GM12878 (cell line): ENCODE measurements around the gene COMT. TPM values are rescaled to one million over a fixed set of nuclear protein-coding genes. Genes with fewer than 3 reads are reported as not detected.

Experiments used
- ATAC-seq: fragments of 200-7000 bp; cut with Tn5 transposase; 3 replicates; pipeline ENCODE4 v1.9.1; 2020; ENCODE audit warnings: mild to moderate bottlenecking, moderate library complexity
- BruUV-seq: library from RNA; stranded (reverse); fragments of 400-500 nt; replicated peaks from 2 replicates; lab custom pipeline; 2021; lab: Mats Ljungman, UMichigan
- CTCF ChIA-PET: fragments of 300-600 bp; sonication (Branson Sonifier 250); formaldehyde crosslinking; extraction: SDS; loops from one replicate; lab custom pipeline; 2021; ENCODE audit warnings: inconsistent platforms; lab: Yijun Ruan, JAX
- POLR2A ChIA-PET: fragments of 350-600 bp; formaldehyde crosslinking; extraction: SDS; loops from one replicate; lab custom pipeline; 2021; ENCODE audit warnings: inconsistent platforms; lab: Charles Lee
- RAD21 ChIA-PET: fragments of 300-600 bp; sonication (Branson Sonifier 250); formaldehyde crosslinking; loops from one replicate; lab custom pipeline; 2023; ENCODE audit warnings: antibody characterized with exemption; ENCODE audit not compliant: unreplicated experiment; lab: Charles Lee
- SMC1A ChIA-PET: fragments of 300-600 bp; sonication (Branson Sonifier 250); formaldehyde crosslinking; loops from one replicate; lab custom pipeline; 2023; ENCODE audit not compliant: unreplicated experiment, uncharacterized antibody; lab: Charles Lee
- DNase-seq: peaks from one replicate; pipeline ENCODE4 v3.0.0-alpha.2; 2011; ENCODE audit warnings: low read depth, low spot score
- FAIRE-seq: peaks from 3 replicates; lab custom pipeline; 2011; peaks lifted over from hg19 to GRCh38; lab: Jason Lieb, UNC
- H2AFZ ChIP-seq: 2 replicates; pipeline ENCODE4 v1.6.0; 2011; ENCODE audit warnings: low read depth, low read length, control low read depth; ENCODE audit not compliant: control insufficient read depth
- H3K27ac ChIP-seq: 2 replicates; pipeline ENCODE4 v1.5.1; 2011; ENCODE audit warnings: control low read depth; ENCODE audit not compliant: control insufficient read depth, insufficient read depth
- H3K27me3 ChIP-seq, 2 experiments: replicated peaks in 1 of 2; 2 replicates each; pipeline versions ENCODE4 v1.6.0 to v1.6.1; 2011; ENCODE audit warnings: low read length in 1 of 2; ENCODE audit not compliant: control insufficient read depth in 2 of 2, insufficient read depth in 2 of 2
- H3K36me3 ChIP-seq, 2 experiments: 2 replicates each; pipeline ENCODE4 v1.5.1; 2011; ENCODE audit warnings: low read length in 1 of 2; ENCODE audit not compliant: control insufficient read depth in 2 of 2, insufficient read depth in 2 of 2
- H3K4me1 ChIP-seq: 2 replicates; pipeline ENCODE4 v1.6.1; 2011; ENCODE audit warnings: mild to moderate bottlenecking, low read length, moderate library complexity, mixed read lengths; ENCODE audit not compliant: control insufficient read depth, insufficient read depth
- H3K4me2 ChIP-seq: 2 replicates; pipeline ENCODE4 v1.6.0; 2011; ENCODE audit warnings: control low read depth; ENCODE audit not compliant: control insufficient read depth, insufficient read depth
- H3K4me3 ChIP-seq: fragments of 200-600 bp; sonication (generic); 2 replicates; pipeline ENCODE4 v1.5.1; 2016
- H3K79me2 ChIP-seq: 2 replicates; pipeline ENCODE4 v1.6.0; 2011; ENCODE audit warnings: low read length; ENCODE audit not compliant: control insufficient read depth, insufficient read depth
- H3K9ac ChIP-seq: 2 replicates; pipeline ENCODE4 v1.8.0; 2011; ENCODE audit warnings: low read length, control low read depth, mixed read lengths; ENCODE audit not compliant: control insufficient read depth, insufficient read depth
- H3K9me3 ChIP-seq: replicated peaks from 3 replicates; pipeline ENCODE4 v1.5.1; 2011; ENCODE audit warnings: mild to moderate bottlenecking, low read length; ENCODE audit not compliant: control insufficient read depth, insufficient read depth
- H4K20me1 ChIP-seq: 2 replicates; pipeline ENCODE4 v1.6.0; 2011; ENCODE audit not compliant: control insufficient read depth, insufficient read depth
- BCL3 ChIP-seq: IDR thresholded peaks from 2 replicates; pipeline ENCODE4 v1.6.1; 2011; ENCODE audit warnings: borderline replicate concordance, low read depth, mild to moderate bottlenecking, moderate library complexity, low read length; ENCODE audit not compliant: insufficient read depth, poor library complexity, severe bottlenecking
- CBFB ChIP-seq: IDR thresholded peaks from 2 replicates; pipeline ENCODE4 v1.6.1; 2016; ENCODE audit warnings: antibody characterized with exemption, low read depth
- GABPA ChIP-seq: IDR thresholded peaks from 2 replicates; pipeline ENCODE4 v1.6.1; 2014; ENCODE audit warnings: antibody characterized with exemption, low read depth, mild to moderate bottlenecking, inconsistent platforms
- IKZF2 ChIP-seq, 2 experiments: fragments of 450-650 bp; IDR thresholded peaks; 2 replicates each; pipeline ENCODE4 v1.6.1; 2017; ENCODE audit warnings: mild to moderate bottlenecking in 2 of 2, moderate library complexity in 2 of 2
- MYC ChIP-seq: IDR thresholded peaks from 2 replicates; pipeline ENCODE4 v1.6.1; 2011; ENCODE audit warnings: mild to moderate bottlenecking, low read length, moderate library complexity, inconsistent platforms; ENCODE audit not compliant: insufficient read depth, insufficient replicate concordance, insufficient read length, severe bottlenecking
- RB1 ChIP-seq: fragments of 450-650 bp; formaldehyde crosslinking; IDR thresholded peaks from 2 replicates; pipeline ENCODE4 v1.6.1; 2017; ENCODE audit warnings: mild to moderate bottlenecking, borderline replicate concordance
- TCF12 ChIP-seq: IDR thresholded peaks from 2 replicates; pipeline ENCODE4 v1.6.1; 2011; ENCODE audit warnings: low read depth, mild to moderate bottlenecking, low read length
- ZBTB33 ChIP-seq: fragments of 450-650 bp; IDR thresholded peaks from 2 replicates; pipeline ENCODE4 v1.6.1; 2017; ENCODE audit warnings: mild to moderate bottlenecking
- WGBS: methylation state at CpG from one replicate; pipeline ENCODE4 v1.1.6; 2016; ENCODE audit warnings: low lambda C conversion rate; ENCODE audit not compliant: insufficient replicate concordance, insufficient coverage; ENCODE audit errors: missing lambda C conversion rate; 5-methylcytosine and 5-hydroxymethylcytosine counted together
- in situ Hi-C: fragments of 300-500 bp; cut with MboI; formaldehyde crosslinking; loops from 9 replicates; pipeline ENCODE4 v1.14.3; 2018; ENCODE audit warnings: mixed read lengths
- intact Hi-C: fragments of 100-400 bp; cut with micrococcal nuclease; formaldehyde crosslinking; loops from one replicate; pipeline ENCODE4 v1.14.2; 2022; ENCODE audit not compliant: unreplicated experiment
- polyA plus RNA-seq, 11 experiments: library from polyadenylated mRNA; depleted of rRNA in 4 of 11; unstranded in 6 of 11; stranded (reverse) in 5 of 11; fragments of >200 nt; fragmentation: Nextera tagmentation in 4 of 11; fragmentation: Illumina TruSeq in 1 of 11; extraction: Ambion mirVana in 4 of 11; extraction: Trizol in 1 of 11; gene quantifications; 1 replicate in 1 of 11; 2 replicates in 10 of 11; pipeline versions ENCODE4 v1.2.1 to v1.2.3, GENCODE V29; 2011 to 2016; ENCODE audit warnings: inconsistent platforms in 2 of 11, missing spikeins in 2 of 11, low read depth in 1 of 11
- total RNA-seq, 4 experiments: library from RNA; depleted of rRNA in 3 of 4; stranded (reverse); fragments of >200 nt in 3 of 4; fragmentation: Illumina TruSeq in 1 of 4; extraction: Trizol in 1 of 4; gene quantifications; 2 replicates each; pipeline versions ENCODE4 v1.2.1 to v1.2.3, GENCODE V29; 2013 to 2021
- TF ChIP-seq, protein P1 (sequence below): fragments of 450-650 bp; IDR thresholded peaks from 2 replicates; pipeline ENCODE4 v1.6.1; 2017; ENCODE audit warnings: low read depth, mild to moderate bottlenecking, moderate library complexity

The COMT gene
- total and polyA plus RNA-seq, 10 of the 15 experiments (the other 5 are each of a cell fraction or from before 2014, with no cell fraction given): 4.5 to 152 (median 66.1) TPM

DNA sequence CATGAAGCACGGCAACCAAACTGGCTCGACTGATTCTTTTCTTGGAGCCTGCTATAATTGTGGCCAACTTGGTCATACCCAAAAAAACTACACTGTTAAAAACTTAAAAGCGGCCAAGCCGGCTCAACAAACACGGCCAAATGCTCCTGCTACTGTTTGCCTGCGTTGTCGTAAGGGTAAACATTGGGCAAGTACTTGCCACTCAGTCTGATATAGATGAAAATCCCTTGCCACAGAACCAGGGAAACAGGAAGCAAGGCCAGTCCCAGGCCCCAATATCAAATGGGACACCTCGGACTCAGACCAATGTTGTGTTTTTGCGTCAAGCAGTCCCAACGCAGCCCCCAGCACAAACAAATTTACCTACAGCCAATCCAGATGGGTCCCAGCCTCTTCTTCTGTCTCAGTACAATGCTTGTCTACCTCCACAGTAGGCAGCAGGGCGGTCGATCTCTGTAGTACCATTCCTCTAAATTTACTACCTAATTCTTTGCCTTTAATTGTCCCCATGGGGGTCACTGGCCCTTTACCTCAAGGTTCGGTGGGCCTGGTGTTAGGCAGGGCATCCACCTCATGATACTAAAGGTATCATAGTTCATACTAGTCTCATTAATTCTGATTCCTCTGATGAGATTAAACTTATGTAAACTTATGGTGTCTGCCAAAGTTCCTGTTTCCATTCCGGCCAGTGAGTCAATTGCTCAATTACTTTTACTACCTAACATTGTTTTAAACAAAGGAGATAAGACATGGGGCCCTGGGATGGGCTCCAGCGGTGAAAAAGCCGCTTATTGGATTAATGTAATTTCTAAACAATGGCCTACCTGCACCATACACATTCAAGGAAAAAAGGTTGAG, 3.7 kb upstream of the COMT start:
- ChIA-PET CTCF (interaction anchor here (1.2 kb wide), 1 partner anchor 28 kb away, joined by 4 read pairs; no protein-coding TSS in a partner anchor), SMC1A (no interaction called here), RAD21 (no interaction called here), POLR2A (no interaction called here)
- intact Hi-C loops (no loop called here), in situ Hi-C loops (no loop called here)
- Histone ChIP-seq H3K4me3 (no peak overlapping the region), H3K27me3 (no peaks in the 10 kb centered on the region), H2AFZ (no peak overlapping the region), H4K20me1 (no peaks in the 10 kb centered on the region), H3K27ac (no peak overlapping the region), H3K36me3 (no peaks in the 10 kb centered on the region), H3K9ac (no peak overlapping the region), H3K9me3 (no peaks in the 10 kb centered on the region; the same call in 2 of the 3 replicates), H3K4me2 (no peak overlapping the region), H3K4me1 (peaks cover 6% of the 10 kb centered on the region; the same call in 1 of the 2 replicates), H3K79me2 (peaks cover 21% of the 10 kb centered on the region)
- no peak for ATAC-seq
- FAIRE-seq: no peak
- 98% methylated on average over 16 of the region's 16 CpGs for WGBS
- no TSS peak for BruUV-seq
- DNase-seq: no peak
- TF ChIP-seq MYC (no peak), ZBTB33 (no peak), BCL3 (no peak), IKZF2 (IDR thresholded peaks at IDR 0.05) (no peak), RB1 (no peak), CBFB (no peak), GABPA (no peak), TCF12 (no peak)
- TF ChIP-seq, protein P1, sequence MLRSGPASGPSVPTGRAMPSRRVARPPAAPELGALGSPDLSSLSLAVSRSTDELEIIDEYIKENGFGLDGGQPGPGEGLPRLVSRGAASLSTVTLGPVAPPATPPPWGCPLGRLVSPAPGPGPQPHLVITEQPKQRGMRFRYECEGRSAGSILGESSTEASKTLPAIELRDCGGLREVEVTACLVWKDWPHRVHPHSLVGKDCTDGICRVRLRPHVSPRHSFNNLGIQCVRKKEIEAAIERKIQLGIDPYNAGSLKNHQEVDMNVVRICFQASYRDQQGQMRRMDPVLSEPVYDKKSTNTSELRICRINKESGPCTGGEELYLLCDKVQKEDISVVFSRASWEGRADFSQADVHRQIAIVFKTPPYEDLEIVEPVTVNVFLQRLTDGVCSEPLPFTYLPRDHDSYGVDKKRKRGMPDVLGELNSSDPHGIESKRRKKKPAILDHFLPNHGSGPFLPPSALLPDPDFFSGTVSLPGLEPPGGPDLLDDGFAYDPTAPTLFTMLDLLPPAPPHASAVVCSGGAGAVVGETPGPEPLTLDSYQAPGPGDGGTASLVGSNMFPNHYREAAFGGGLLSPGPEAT: no peak
